Cardiac muscle cell (in vitro differentiated cells and primary cell): Measurements from ENCODE around the gene ARHGEF12. TPM values are rescaled to one million over a fixed set of nuclear protein-coding genes. Genes with fewer than 3 reads are reported as not detected.

Experiments used
- DNase-seq, 2 donors: peaks; one replicate each; pipeline versions ENCODE4 v3.0.0 to v3.0.0-alpha.2; 2010 to 2017; ENCODE audit warnings: low read depth in 1 of 2, low spot score in 1 of 2
- H3K27ac ChIP-seq: fragments of 200-600 bp; sonication (generic); 2 replicates; pipeline ENCODE4 v1.5.1; 2016
- H3K27me3 ChIP-seq: fragments of 200-600 bp; sonication (generic); 2 replicates; pipeline ENCODE4 v1.6.0; 2016; ENCODE audit warnings: control low read depth
- H3K36me3 ChIP-seq: fragments of 200-600 bp; sonication (generic); 2 replicates; pipeline ENCODE4 v1.5.1; 2016; ENCODE audit warnings: control low read depth
- H3K4me1 ChIP-seq: fragments of 200-600 bp; sonication (generic); 2 replicates; pipeline ENCODE4 v1.8.1; 2017; ENCODE audit warnings: low read depth, mild to moderate bottlenecking, mixed run types
- H3K4me3 ChIP-seq: fragments of 200-600 bp; sonication (generic); 2 replicates; pipeline ENCODE4 v1.5.1; 2016; ENCODE audit warnings: mild to moderate bottlenecking
- H3K9me3 ChIP-seq: fragments of 200-600 bp; sonication (generic); 2 replicates; pipeline ENCODE4 v1.5.1; 2017; ENCODE audit warnings: low read depth, mild to moderate bottlenecking, control low read depth
- CTCF ChIP-seq: IDR thresholded peaks from 2 replicates; pipeline ENCODE4 v1.5.1; 2012; ENCODE audit warnings: low read depth, mild to moderate bottlenecking, low read length
- polyA plus RNA-seq: library from polyadenylated mRNA; unstranded; fragments of >200 nt; fragmentation: Nextera tagmentation; extraction: Ambion mirVana; gene quantifications from 2 replicates; pipeline ENCODE4 v1.2.1, GENCODE V29; 2016
- total RNA-seq: library from RNA; depleted of rRNA; stranded (reverse); fragments of >200 nt; gene quantifications from 2 replicates; pipeline ENCODE4 v1.2.3, GENCODE V29; 2016

Gene ARHGEF12
- total and polyA plus RNA-seq, 2 experiments from 2014 or later = 21.7 to 43.4 TPM

- no peaks in the 10 kb centered on the region for H3K27me3 ChIP-seq
- peaks cover 7% of the 10 kb centered on the region for H3K36me3 ChIP-seq
- TF ChIP-seq CTCF = no peak
- no peaks in the 10 kb centered on the region for H3K9me3 ChIP-seq
- H3K27ac ChIP-seq = peak overlapping the region; percentile 21
- no peak overlapping the region for H3K4me3 ChIP-seq
- peak in 1 of 2 donors; percentile 22 for DNase-seq
- H3K4me1 ChIP-seq = peaks cover 23% of the 10 kb centered on the region
These were observed 158.4 kb downstream of the ARHGEF12 start for GRCh38 chr11:120494595-120494994.

- no peak for DNase-seq
- H3K36me3 ChIP-seq = no peaks in the 10 kb centered on the region
- H3K27ac ChIP-seq = no peak overlapping the region
- peaks cover 3% of the 10 kb centered on the region for H3K27me3 ChIP-seq
- no peak overlapping the region for H3K4me3 ChIP-seq
- peaks cover 21% of the 10 kb centered on the region for H3K4me1 ChIP-seq
- H3K9me3 ChIP-seq = no peaks in the 10 kb centered on the region
- no peak for TF ChIP-seq CTCF
These were observed 162.9 kb downstream of the ARHGEF12 start for GRCh38 chr11:120499088-120499487.

GRCh38 chr11:120499859-120500258 lies 163.6 kb downstream of the ARHGEF12 start:
- Histone ChIP-seq H3K27ac (no peak overlapping the region), H3K4me3 (no peak overlapping the region)
- DNase-seq = no peak

GRCh38 chr11:120500414-120501071 lies 164.3 kb downstream of the ARHGEF12 start:
- H3K36me3 ChIP-seq = no peaks in the 10 kb centered on the region
- H3K27ac ChIP-seq = no peak overlapping the region
- H3K4me3 ChIP-seq = no peak overlapping the region
- TF ChIP-seq CTCF = no peak
- peaks cover 6% of the 10 kb centered on the region for H3K4me1 ChIP-seq
- H3K9me3 ChIP-seq = no peaks in the 10 kb centered on the region
- DNase-seq = no peak
- peaks cover 10% of the 10 kb centered on the region for H3K27me3 ChIP-seq

More at GRCh38 chr11:120499859-120500258, 163.6 kb downstream of the ARHGEF12 start:
- Histone ChIP-seq H3K9me3 (no peaks in the 10 kb centered on the region), H3K27me3 (peaks cover 3% of the 10 kb centered on the region), H3K4me1 (peaks cover 13% of the 10 kb centered on the region), H3K36me3 (no peaks in the 10 kb centered on the region)
- no peak for TF ChIP-seq CTCF

GRCh38 chr11:120501440-120501839 lies 165.2 kb downstream of the ARHGEF12 start:
- no peak for TF ChIP-seq CTCF
- DNase-seq = no peak
- Histone ChIP-seq H3K4me1 (no peaks in the 10 kb centered on the region), H3K27me3 (peaks cover 19% of the 10 kb centered on the region), H3K9me3 (no peaks in the 10 kb centered on the region), H3K36me3 (no peaks in the 10 kb centered on the region), H3K27ac (no peak overlapping the region), H3K4me3 (no peak overlapping the region)
